Measurements from ENCODE around the gene PTH. TPM values are rescaled to one million over a fixed set of nuclear protein-coding genes. Genes with fewer than 3 reads are reported as not detected.

Gene PTH
- total RNA-seq, 1 experiment from 2014 or later, result not detected

DNA sequence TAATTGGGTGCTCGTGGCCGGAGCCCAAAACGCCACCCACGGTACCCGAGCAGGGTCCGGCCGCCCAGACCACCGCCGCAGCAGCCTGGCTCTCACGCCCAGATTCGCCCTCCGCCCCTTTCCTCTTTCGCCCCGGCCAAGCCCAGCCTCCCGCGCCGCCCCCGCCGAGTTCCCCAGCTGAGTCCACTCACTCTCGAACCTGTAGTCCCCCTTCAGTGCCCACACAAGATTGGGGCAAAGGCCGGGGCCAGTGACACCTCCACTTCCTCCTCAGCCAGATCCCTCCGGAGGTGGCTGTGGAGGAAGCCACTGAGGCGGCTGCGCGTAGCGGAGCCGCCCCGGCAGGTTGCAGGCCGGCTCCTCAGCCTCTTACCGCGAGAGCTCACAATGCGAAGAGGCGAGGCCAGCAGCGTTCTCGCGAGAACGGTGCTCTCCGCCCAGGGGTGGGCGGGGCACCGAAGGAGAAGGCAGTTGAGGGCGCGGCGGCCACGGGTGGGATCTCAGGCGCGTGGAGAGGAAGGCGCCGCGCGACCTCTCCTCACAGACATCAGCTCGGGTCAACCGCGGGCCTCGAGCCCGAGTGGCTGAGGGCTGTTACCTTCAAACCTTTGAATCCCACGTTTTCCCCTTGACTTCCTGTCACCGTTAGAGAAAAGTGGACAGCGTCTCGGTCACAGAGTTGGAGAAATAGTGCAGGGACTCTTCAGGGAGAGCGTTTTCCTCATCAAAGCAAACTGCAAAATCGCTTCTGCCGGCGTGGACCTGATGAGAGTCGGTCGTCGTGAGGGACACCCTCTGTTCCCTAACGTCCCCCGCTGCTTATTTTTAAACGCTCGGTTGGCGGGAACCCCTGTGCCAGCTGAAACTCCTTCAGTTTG is 32.7 kb downstream of the PTH start, which contains the start of gene BTBD10 (continued):
- TF ChIP-seq, protein P1, sequence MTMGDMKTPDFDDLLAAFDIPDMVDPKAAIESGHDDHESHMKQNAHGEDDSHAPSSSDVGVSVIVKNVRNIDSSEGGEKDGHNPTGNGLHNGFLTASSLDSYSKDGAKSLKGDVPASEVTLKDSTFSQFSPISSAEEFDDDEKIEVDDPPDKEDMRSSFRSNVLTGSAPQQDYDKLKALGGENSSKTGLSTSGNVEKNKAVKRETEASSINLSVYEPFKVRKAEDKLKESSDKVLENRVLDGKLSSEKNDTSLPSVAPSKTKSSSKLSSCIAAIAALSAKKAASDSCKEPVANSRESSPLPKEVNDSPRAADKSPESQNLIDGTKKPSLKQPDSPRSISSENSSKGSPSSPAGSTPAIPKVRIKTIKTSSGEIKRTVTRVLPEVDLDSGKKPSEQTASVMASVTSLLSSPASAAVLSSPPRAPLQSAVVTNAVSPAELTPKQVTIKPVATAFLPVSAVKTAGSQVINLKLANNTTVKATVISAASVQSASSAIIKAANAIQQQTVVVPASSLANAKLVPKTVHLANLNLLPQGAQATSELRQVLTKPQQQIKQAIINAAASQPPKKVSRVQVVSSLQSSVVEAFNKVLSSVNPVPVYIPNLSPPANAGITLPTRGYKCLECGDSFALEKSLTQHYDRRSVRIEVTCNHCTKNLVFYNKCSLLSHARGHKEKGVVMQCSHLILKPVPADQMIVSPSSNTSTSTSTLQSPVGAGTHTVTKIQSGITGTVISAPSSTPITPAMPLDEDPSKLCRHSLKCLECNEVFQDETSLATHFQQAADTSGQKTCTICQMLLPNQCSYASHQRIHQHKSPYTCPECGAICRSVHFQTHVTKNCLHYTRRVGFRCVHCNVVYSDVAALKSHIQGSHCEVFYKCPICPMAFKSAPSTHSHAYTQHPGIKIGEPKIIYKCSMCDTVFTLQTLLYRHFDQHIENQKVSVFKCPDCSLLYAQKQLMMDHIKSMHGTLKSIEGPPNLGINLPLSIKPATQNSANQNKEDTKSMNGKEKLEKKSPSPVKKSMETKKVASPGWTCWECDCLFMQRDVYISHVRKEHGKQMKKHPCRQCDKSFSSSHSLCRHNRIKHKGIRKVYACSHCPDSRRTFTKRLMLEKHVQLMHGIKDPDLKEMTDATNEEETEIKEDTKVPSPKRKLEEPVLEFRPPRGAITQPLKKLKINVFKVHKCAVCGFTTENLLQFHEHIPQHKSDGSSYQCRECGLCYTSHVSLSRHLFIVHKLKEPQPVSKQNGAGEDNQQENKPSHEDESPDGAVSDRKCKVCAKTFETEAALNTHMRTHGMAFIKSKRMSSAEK (CRISPR knock-in tag; IDR thresholded peaks at IDR 0.05; ENCODE audit: borderline replicate concordance), result no peak
- TF ChIP-seq FOXK1 (CRISPR knock-in tag; IDR thresholded peaks at IDR 0.05), result 0 out of 2 replicates have a peak, but pooled peaks have one; percentile 25
- TF ChIP-seq, protein P2, sequence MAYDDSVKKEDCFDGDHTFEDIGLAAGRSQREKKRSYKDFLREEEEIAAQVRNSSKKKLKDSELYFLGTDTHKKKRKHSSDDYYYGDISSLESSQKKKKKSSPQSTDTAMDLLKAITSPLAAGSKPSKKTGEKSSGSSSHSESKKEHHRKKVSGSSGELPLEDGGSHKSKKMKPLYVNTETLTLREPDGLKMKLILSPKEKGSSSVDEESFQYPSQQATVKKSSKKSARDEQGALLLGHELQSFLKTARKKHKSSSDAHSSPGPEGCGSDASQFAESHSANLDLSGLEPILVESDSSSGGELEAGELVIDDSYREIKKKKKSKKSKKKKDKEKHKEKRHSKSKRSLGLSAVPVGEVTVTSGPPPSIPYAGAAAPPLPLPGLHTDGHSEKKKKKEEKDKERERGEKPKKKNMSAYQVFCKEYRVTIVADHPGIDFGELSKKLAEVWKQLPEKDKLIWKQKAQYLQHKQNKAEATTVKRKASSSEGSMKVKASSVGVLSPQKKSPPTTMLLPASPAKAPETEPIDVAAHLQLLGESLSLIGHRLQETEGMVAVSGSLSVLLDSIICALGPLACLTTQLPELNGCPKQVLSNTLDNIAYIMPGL (CRISPR knock-in tag; IDR thresholded peaks at IDR 0.05), result peak; percentile 71; the same call in 1 of the 2 replicates
- peak; percentile 63; the same call in 1 of the 2 replicates for TF ChIP-seq SP1 (CRISPR knock-in tag; conservative IDR thresholded peaks at IDR 0.05)
- no peak for TF ChIP-seq NFE2L1 (CRISPR knock-in tag; IDR thresholded peaks at IDR 0.05)
- TF ChIP-seq SMAD4 (CRISPR knock-in tag; IDR thresholded peaks at IDR 0.05), result no peak

DNA sequence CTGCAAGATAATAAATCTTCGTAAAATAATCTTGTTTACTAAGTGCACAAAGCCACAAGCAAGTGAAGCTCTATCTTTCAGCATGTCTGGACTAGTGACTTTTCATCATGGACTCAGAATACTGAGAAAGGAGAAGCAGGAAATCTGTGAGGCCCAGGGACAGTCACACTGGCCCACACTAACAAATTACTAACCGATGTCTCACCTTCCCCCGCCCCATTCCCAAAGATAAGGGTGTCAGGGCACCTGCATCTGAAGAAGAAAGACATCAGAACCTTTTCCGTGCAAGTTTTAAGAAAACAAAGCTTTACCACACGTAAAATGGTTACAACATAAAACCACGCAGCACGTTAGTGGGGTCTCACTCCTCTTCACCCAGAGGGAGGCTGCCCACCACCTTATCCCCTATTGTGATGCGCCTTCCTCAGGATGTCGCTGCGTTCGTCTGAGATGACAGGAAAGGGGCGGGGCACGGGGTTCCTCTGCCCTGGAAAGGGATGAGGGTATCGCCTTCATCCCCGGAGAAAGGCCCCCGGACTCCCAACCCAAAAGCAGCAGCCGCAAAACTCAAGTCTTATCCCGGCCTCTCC is 33.4 kb downstream of the PTH start:
- POLR2A ChIA-PET, result interaction anchor here (1.0 to 2.1 kb wide), 2 partner anchors 108 to 205 kb away, joined by 3 to 5 read pairs; no protein-coding TSS in a partner anchor
- Mint-ChIP-seq H3K27ac (peak overlapping the region; percentile 79), H3K27me3 (ENCODE audit: low read depth) (no peaks in the 10 kb centered on the region; the same call in none of the 2 replicates), H3K36me3 (no peaks in the 10 kb centered on the region), H3K4me1 (peaks cover 24% of the 10 kb centered on the region), H3K4me3 (peak overlapping the region; percentile 99), H3K9me3 (no peaks in the 10 kb centered on the region)
- ATAC-seq (peak; percentile 71), DNase-seq (ENCODE audit: low spot score) (peak; percentile 78)
- CTCF ChIA-PET, result interaction anchor here (0.7 to 1.8 kb wide), 12 partner anchors 10 to 252 kb away, joined by 3 to 9 read pairs (median 4); no protein-coding TSS in a partner anchor
- TF ChIP-seq NR2C2 (CRISPR knock-in tag; IDR thresholded peaks at IDR 0.05), result no peak
- TF ChIP-seq NR3C1 (CRISPR knock-in tag; conservative IDR thresholded peaks at IDR 0.05; ENCODE audit: low read depth), result no peak
- TF ChIP-seq MYBL2 (CRISPR knock-in tag; IDR thresholded peaks at IDR 0.05), result no peak
- no peak for TF ChIP-seq ELF4 (CRISPR knock-in tag; IDR thresholded peaks at IDR 0.05; ENCODE audit: low read depth)
- no peak for TF ChIP-seq GTF2I (CRISPR knock-in tag; conservative IDR thresholded peaks at IDR 0.05)
- TF ChIP-seq ZNF423 (CRISPR knock-in tag; IDR thresholded peaks at IDR 0.05), result no peak
- TF ChIP-seq, protein P3, sequence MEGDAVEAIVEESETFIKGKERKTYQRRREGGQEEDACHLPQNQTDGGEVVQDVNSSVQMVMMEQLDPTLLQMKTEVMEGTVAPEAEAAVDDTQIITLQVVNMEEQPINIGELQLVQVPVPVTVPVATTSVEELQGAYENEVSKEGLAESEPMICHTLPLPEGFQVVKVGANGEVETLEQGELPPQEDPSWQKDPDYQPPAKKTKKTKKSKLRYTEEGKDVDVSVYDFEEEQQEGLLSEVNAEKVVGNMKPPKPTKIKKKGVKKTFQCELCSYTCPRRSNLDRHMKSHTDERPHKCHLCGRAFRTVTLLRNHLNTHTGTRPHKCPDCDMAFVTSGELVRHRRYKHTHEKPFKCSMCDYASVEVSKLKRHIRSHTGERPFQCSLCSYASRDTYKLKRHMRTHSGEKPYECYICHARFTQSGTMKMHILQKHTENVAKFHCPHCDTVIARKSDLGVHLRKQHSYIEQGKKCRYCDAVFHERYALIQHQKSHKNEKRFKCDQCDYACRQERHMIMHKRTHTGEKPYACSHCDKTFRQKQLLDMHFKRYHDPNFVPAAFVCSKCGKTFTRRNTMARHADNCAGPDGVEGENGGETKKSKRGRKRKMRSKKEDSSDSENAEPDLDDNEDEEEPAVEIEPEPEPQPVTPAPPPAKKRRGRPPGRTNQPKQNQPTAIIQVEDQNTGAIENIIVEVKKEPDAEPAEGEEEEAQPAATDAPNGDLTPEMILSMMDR (IDR thresholded peaks at IDR 0.05), result no peak
- TF ChIP-seq ZNF416 (CRISPR knock-in tag; IDR thresholded peaks at IDR 0.05), result no peak
- TF ChIP-seq, protein P4, sequence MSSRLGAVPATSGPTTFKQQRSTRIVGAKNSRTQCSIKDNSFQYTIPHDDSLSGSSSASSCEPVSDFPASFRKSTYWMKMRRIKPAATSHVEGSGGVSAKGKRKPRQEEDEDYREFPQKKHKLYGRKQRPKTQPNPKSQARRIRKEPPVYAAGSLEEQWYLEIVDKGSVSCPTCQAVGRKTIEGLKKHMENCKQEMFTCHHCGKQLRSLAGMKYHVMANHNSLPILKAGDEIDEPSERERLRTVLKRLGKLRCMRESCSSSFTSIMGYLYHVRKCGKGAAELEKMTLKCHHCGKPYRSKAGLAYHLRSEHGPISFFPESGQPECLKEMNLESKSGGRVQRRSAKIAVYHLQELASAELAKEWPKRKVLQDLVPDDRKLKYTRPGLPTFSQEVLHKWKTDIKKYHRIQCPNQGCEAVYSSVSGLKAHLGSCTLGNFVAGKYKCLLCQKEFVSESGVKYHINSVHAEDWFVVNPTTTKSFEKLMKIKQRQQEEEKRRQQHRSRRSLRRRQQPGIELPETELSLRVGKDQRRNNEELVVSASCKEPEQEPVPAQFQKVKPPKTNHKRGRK (CRISPR knock-in tag; IDR thresholded peaks at IDR 0.05; ENCODE audit: borderline replicate concordance), result no peak
- TF ChIP-seq, protein P5, sequence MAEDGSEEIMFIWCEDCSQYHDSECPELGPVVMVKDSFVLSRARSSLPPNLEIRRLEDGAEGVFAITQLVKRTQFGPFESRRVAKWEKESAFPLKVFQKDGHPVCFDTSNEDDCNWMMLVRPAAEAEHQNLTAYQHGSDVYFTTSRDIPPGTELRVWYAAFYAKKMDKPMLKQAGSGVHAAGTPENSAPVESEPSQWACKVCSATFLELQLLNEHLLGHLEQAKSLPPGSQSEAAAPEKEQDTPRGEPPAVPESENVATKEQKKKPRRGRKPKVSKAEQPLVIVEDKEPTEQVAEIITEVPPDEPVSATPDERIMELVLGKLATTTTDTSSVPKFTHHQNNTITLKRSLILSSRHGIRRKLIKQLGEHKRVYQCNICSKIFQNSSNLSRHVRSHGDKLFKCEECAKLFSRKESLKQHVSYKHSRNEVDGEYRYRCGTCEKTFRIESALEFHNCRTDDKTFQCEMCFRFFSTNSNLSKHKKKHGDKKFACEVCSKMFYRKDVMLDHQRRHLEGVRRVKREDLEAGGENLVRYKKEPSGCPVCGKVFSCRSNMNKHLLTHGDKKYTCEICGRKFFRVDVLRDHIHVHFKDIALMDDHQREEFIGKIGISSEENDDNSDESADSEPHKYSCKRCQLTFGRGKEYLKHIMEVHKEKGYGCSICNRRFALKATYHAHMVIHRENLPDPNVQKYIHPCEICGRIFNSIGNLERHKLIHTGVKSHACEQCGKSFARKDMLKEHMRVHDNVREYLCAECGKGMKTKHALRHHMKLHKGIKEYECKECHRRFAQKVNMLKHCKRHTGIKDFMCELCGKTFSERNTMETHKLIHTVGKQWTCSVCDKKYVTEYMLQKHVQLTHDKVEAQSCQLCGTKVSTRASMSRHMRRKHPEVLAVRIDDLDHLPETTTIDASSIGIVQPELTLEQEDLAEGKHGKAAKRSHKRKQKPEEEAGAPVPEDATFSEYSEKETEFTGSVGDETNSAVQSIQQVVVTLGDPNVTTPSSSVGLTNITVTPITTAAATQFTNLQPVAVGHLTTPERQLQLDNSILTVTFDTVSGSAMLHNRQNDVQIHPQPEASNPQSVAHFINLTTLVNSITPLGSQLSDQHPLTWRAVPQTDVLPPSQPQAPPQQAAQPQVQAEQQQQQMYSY (CRISPR knock-in tag; IDR thresholded peaks at IDR 0.05), result no peak
- TF ChIP-seq ZNF396 (CRISPR knock-in tag; IDR thresholded peaks at IDR 0.05; ENCODE audit: borderline replicate concordance), result no peak
- no peak for TF ChIP-seq SP1 (CRISPR knock-in tag; conservative IDR thresholded peaks at IDR 0.05)
- TF ChIP-seq, protein P6, sequence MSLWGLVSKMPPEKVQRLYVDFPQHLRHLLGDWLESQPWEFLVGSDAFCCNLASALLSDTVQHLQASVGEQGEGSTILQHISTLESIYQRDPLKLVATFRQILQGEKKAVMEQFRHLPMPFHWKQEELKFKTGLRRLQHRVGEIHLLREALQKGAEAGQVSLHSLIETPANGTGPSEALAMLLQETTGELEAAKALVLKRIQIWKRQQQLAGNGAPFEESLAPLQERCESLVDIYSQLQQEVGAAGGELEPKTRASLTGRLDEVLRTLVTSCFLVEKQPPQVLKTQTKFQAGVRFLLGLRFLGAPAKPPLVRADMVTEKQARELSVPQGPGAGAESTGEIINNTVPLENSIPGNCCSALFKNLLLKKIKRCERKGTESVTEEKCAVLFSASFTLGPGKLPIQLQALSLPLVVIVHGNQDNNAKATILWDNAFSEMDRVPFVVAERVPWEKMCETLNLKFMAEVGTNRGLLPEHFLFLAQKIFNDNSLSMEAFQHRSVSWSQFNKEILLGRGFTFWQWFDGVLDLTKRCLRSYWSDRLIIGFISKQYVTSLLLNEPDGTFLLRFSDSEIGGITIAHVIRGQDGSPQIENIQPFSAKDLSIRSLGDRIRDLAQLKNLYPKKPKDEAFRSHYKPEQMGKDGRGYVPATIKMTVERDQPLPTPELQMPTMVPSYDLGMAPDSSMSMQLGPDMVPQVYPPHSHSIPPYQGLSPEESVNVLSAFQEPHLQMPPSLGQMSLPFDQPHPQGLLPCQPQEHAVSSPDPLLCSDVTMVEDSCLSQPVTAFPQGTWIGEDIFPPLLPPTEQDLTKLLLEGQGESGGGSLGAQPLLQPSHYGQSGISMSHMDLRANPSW (CRISPR knock-in tag; conservative IDR thresholded peaks at IDR 0.05; ENCODE audit: low read depth), result no peak
